ENCODE data around the gene MRNIP. TPM values are rescaled to one million over a fixed set of nuclear protein-coding genes. Genes with fewer than 3 reads are reported as not detected.

The MRNIP gene
- total RNA-seq, 1 experiment from 2014 or later, result 20.2 TPM

GRCh38 chr5:179818746-179819295 lies 39.8 kb downstream of the MRNIP start:
- no peaks in the 10 kb centered on the region for H3K9me2 ChIP-seq (replicated peaks; ENCODE audit: low read length)
- intact Hi-C loops (cut with micrococcal nuclease), result loop anchor here (1.0 kb wide), 1 partner anchor 12 kb away; no protein-coding TSS in a partner anchor
- peaks cover 36% of the 10 kb centered on the region for H3K79me2 ChIP-seq (ENCODE audit: low read length)
- H4K20me1 ChIP-seq (ENCODE audit: low read length), result peaks cover 29% of the 10 kb centered on the region
- peak overlapping the region; percentile 39; the same call in 1 of the 2 replicates for H3K4me3 ChIP-seq (ENCODE audit: low read length)
- peaks cover 41% of the 10 kb centered on the region for H3K4me1 ChIP-seq (ENCODE audit: insufficient read depth, low read length)
- no peaks in the 10 kb centered on the region for H3F3A ChIP-seq (ENCODE audit: low read length, unreplicated experiment)
- H2AFZ ChIP-seq (ENCODE audit: low read length), result no peak overlapping the region
- ATAC-seq (peak; percentile 45), DNase-seq (peak; percentile 88)
- CTCF ChIA-PET, result no interaction called here
- POLR2A ChIA-PET (ENCODE audit: unreplicated experiment), result interaction anchor here (0.6 kb wide), 1 partner anchor 9 kb away, joined by 3 read pairs; no protein-coding TSS in a partner anchor
- no peaks in the 10 kb centered on the region for H3K9me3 ChIP-seq (ENCODE audit: low read length)
- TF ChIP-seq EZH2phosphoT487 (IDR thresholded peaks at IDR 0.05; ENCODE audit: borderline replicate concordance, low read length) (no peak), EZH2 (IDR thresholded peaks at IDR 0.05; ENCODE audit: low read length, unreplicated experiment) (no peak), CTCF (conservative IDR thresholded peaks at IDR 0.05; ENCODE audit: low read depth, low read length) (no peak)
- H3K27ac ChIP-seq (ENCODE audit: low read length), result peak overlapping the region; percentile 96
- BruUV-seq (replicated peaks), result no TSS peak
- peak overlapping the region; percentile 94 for H3K9ac ChIP-seq (ENCODE audit: low read length)
- H3K27me3 ChIP-seq (ENCODE audit: low read length), result no peaks in the 10 kb centered on the region
- H3K36me3 ChIP-seq (ENCODE audit: low read depth, low read length), result peaks cover 6% of the 10 kb centered on the region
- peak overlapping the region; percentile 61 for H3K4me2 ChIP-seq (ENCODE audit: low read length)

GRCh38 chr5:179817890-179818745 lies 40.5 kb downstream of the MRNIP start:
- H3K4me3 ChIP-seq (ENCODE audit: low read length), result peak overlapping the region; percentile 39; the same call in 1 of the 2 replicates
- H3K9me2 ChIP-seq (replicated peaks; ENCODE audit: low read length), result no peaks in the 10 kb centered on the region
- no peak for TF ChIP-seq EZH2phosphoT487 (IDR thresholded peaks at IDR 0.05; ENCODE audit: borderline replicate concordance, low read length)
- no peak for TF ChIP-seq CTCF (conservative IDR thresholded peaks at IDR 0.05; ENCODE audit: low read depth, low read length)
- TF ChIP-seq EZH2 (IDR thresholded peaks at IDR 0.05; ENCODE audit: low read length, unreplicated experiment), result no peak
- CTCF ChIA-PET, result no interaction called here
- intact Hi-C loops (cut with micrococcal nuclease), result loop anchor here (1.0 kb wide), 1 partner anchor 11 kb away; no protein-coding TSS in a partner anchor
- no peak overlapping the region for H2AFZ ChIP-seq (ENCODE audit: low read length)
- no peaks in the 10 kb centered on the region; the same call in none of the 2 replicates for H3K36me3 ChIP-seq (ENCODE audit: low read depth, low read length)
- H3F3A ChIP-seq (ENCODE audit: low read length, unreplicated experiment), result no peaks in the 10 kb centered on the region
- H3K79me2 ChIP-seq (ENCODE audit: low read length), result peaks cover 29% of the 10 kb centered on the region
- no peaks in the 10 kb centered on the region for H3K27me3 ChIP-seq (ENCODE audit: low read length)
- POLR2A ChIA-PET (ENCODE audit: unreplicated experiment), result no interaction called here
- no peaks in the 10 kb centered on the region for H3K9me3 ChIP-seq (ENCODE audit: low read length)
- DNase-seq, result no peak
- H3K4me1 ChIP-seq (ENCODE audit: insufficient read depth, low read length), result peaks cover 40% of the 10 kb centered on the region
- peaks cover 23% of the 10 kb centered on the region for H4K20me1 ChIP-seq (ENCODE audit: low read length)
- TSS peak; percentile 25 for BruUV-seq (replicated peaks)
- peak overlapping the region; percentile 96 for H3K27ac ChIP-seq (ENCODE audit: low read length)
- no peak for ATAC-seq
- H3K4me2 ChIP-seq (ENCODE audit: low read length), result peak overlapping the region; percentile 61
- H3K9ac ChIP-seq (ENCODE audit: low read length), result peak overlapping the region; percentile 83
